ENCODE measurements around the gene ZBTB45. TPM values are rescaled to one million over a fixed set of nuclear protein-coding genes. Genes with fewer than 3 reads are reported as not detected.

The ZBTB45 gene
- total and polyA plus RNA-seq, 2 donors (not counting 3 experiments of a cell fraction or from before 2014, with no cell fraction given) = 17.8 to 21.8 TPM

- CTCF ChIA-PET = interaction anchor here (1.8 kb wide), 1 partner anchor 50 kb away, joined by 4 read pairs; the partner anchor contains the start of gene ZBTB45
- no peak overlapping the region for H3K4me2 ChIP-seq (ENCODE audit: insufficient read depth, low read length)
- no peaks in the 10 kb centered on the region for H3K9me3 ChIP-seq (replicated peaks; ENCODE audit: control insufficient read depth, insufficient read depth, low read length)
- H3K79me2 ChIP-seq (ENCODE audit: control insufficient read depth, insufficient read depth, low read length) = peaks cover 10% of the 10 kb centered on the region
- H3K9me1 ChIP-seq (replicated peaks; ENCODE audit: control insufficient read depth, extremely low read depth, insufficient read depth, low read length) = no peaks in the 10 kb centered on the region
- peaks cover 3% of the 10 kb centered on the region for H3K4me1 ChIP-seq (ENCODE audit: control insufficient read depth, extremely low read depth, insufficient read depth, low read length)
- no peak overlapping the region for H3K27ac ChIP-seq (ENCODE audit: insufficient read depth, low read depth, low read length)
- no peak overlapping the region for H3K9ac ChIP-seq (replicated peaks; ENCODE audit: extremely low read depth, insufficient read depth, low read length)
- H3K4me3 ChIP-seq (replicated peaks in 1 of 3; ENCODE audit: insufficient read depth in 1 of 3, low read depth in 1 of 3, low read length in 3 of 3) = no peak overlapping the region
- H2AFZ ChIP-seq (ENCODE audit: low read depth, low read length) = no peak overlapping the region
- TF ChIP-seq FOS (IDR thresholded peaks at IDR 0.05; ENCODE audit: borderline replicate concordance, insufficient read depth, low read length) = no peak
- TF ChIP-seq MYC (IDR thresholded peaks at IDR 0.05; ENCODE audit: low read depth, low read length) = no peak
- TF ChIP-seq POLR2A (IDR thresholded peaks at IDR 0.05; ENCODE audit: low read depth, low read length) = no peak
- TF ChIP-seq EZH2 (IDR thresholded peaks at IDR 0.05; ENCODE audit: borderline replicate concordance, low read depth, low read length, severe bottlenecking) = no peak
- TF ChIP-seq CTCF (IDR thresholded peaks at IDR 0.05; ENCODE audit: extremely low read depth in 1 of 2, insufficient read depth in 1 of 2, low read depth in 1 of 2, low read length in 2 of 2) = no peak
- TF ChIP-seq GATA2 (IDR thresholded peaks at IDR 0.05; ENCODE audit: insufficient read depth, insufficient read length, low read depth, low read length) = no peak
- no peak for TF ChIP-seq POLR2AphosphoS5 (IDR thresholded peaks at IDR 0.05; ENCODE audit: insufficient read depth, low read depth, low read length)
- TF ChIP-seq, protein P1, sequence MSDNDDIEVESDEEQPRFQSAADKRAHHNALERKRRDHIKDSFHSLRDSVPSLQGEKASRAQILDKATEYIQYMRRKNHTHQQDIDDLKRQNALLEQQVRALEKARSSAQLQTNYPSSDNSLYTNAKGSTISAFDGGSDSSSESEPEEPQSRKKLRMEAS (IDR thresholded peaks at IDR 0.05; ENCODE audit: insufficient read depth, insufficient read length) = no peak
- no peak for TF ChIP-seq JUN (IDR thresholded peaks at IDR 0.05; ENCODE audit: borderline replicate concordance, insufficient read depth, insufficient read length, low read depth)
- BruUV-seq (replicated peaks) = no TSS peak
- dilution Hi-C loops (cut with MboI; ENCODE audit: extremely low pct_ligation_motif_present, low sequenced_read_pairs) (no loop called here), intact Hi-C loops (cut with micrococcal nuclease) (no loop called here)
- peaks cover 4 to 22% of the 10 kb centered on the region in 2 experiments for H3K36me3 ChIP-seq (ENCODE audit: control insufficient read depth in 2 of 2, extremely low read depth in 1 of 2, insufficient read depth in 2 of 2, low read length in 2 of 2)
- DNase-seq (ENCODE audit: low read depth, low spot score) = no peak
- POLR2A ChIA-PET = interaction anchor here (0.6 kb wide), 1 partner anchor 182 kb away, joined by 4 read pairs; no protein-coding TSS in a partner anchor
- FAIRE-seq = no peak
- H4K20me1 ChIP-seq (replicated peaks; ENCODE audit: control insufficient read depth, extremely low read depth, insufficient read depth, low read length) = no peaks in the 10 kb centered on the region
- no peaks in the 10 kb centered on the region for H3K27me3 ChIP-seq (ENCODE audit: control insufficient read depth in 2 of 2, insufficient read depth in 2 of 2, low read length in 2 of 2)
Observed at GRCh38 chr19:58469241-58470013, 50.2 kb downstream of the ZBTB45 start.
